HEK293 (cell line): ENCODE data around the gene TNFRSF17.

ENCODE experiments used
- CTCF ChIP-seq: fragments of 450-650 bp; formaldehyde crosslinking; IDR thresholded peaks from 2 replicates; pipeline ENCODE4 v1.5.1; 2016; ENCODE audit warnings: missing biosample characterization, missing genetic modification characterization
- KLF16 ChIP-seq: fragments of 450-650 bp; formaldehyde crosslinking; IDR thresholded peaks from 2 replicates; pipeline ENCODE4 v1.5.1; 2017; ENCODE audit warnings: missing biosample characterization, missing genetic modification characterization
- MYNN ChIP-seq: fragments of 450-650 bp; formaldehyde crosslinking; IDR thresholded peaks from 2 replicates; pipeline ENCODE4 v1.5.1; 2016; ENCODE audit warnings: missing biosample characterization, missing genetic modification characterization, borderline replicate concordance
- ZNF416 ChIP-seq: fragments of 450-650 bp; formaldehyde crosslinking; IDR thresholded peaks from 2 replicates; pipeline ENCODE4 v1.5.1; 2016; ENCODE audit warnings: missing biosample characterization, missing genetic modification characterization

DNA sequence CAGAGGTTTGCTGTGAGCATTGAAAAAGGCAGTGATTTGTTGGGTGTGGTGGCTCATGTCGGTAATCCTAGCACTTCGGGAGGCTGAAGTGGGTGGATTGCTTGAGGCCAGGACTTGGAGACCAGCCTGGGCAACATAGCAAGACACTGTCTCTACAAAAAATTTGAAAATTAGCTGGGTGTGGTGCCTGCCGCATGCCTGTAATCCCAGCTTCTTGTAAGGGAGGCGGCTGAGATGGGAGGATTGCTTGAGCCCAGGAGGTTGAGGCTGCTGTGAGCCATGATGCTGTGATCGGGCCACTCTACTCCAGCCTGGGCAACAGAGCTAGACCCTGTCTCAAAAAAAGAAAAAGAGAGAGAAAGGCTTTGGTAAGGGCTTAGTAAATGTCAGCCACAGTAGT, 16.2 kb upstream of the TNFRSF17 start:
- no peak for TF ChIP-seq ZNF416 (tag by site-specific recombination)
- TF ChIP-seq KLF16, result no peak
- TF ChIP-seq CTCF (tag by site-specific recombination), result no peak
- no peak for TF ChIP-seq MYNN
